GM18909 (cell line): Measurements from ENCODE around the gene TNIP1.

Experiments used
- ATAC-seq: cut with Tn5 transposase; IDR thresholded peaks from one replicate; pipeline ENCODE4 v1.9.1; 2021; ENCODE audit warnings: mild to moderate bottlenecking; ENCODE audit not compliant: unreplicated experiment, poor library complexity

The TNIP1 gene

DNA sequence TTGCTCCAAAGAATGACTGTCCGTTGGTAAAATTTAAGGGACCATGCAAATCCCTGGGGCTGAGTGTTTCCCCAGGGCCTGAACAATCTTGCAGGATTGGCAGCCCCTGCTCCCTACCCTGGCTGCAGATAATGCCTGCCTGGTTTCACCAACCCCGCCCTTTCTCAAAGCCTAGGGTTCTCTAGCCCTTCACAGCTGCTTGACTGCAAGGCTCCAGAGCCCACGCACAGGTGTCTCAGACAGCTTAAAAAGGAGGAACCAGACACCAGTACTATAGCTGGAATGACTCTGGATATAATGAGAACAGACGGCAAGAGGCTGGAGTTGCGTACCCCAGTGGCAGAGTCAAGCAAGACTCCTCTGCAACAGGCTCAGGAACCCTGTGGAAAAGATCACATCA lies 25.2 kb upstream of the TNIP1 start:
- ATAC-seq: no peak

DNA sequence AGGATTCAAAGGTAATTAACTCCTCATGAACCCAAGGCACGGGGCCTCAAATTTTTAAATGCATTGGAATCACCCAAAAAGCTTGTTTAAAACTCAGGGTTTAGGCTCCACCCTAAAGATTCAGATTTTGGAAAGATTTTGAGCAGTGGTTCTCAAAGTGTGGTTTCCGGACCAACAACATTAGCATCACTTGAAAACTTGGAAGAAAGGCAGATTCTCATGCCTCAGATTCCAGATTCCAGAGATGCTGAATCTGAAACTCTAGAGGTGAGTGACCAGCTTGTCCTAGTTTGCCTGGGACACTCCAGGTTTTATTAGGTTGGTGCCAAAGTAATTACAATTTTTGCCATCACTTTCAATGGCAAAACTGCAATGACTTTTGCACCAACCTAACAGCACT lies 24.7 kb upstream of the TNIP1 start:
- no peak for ATAC-seq

DNA sequence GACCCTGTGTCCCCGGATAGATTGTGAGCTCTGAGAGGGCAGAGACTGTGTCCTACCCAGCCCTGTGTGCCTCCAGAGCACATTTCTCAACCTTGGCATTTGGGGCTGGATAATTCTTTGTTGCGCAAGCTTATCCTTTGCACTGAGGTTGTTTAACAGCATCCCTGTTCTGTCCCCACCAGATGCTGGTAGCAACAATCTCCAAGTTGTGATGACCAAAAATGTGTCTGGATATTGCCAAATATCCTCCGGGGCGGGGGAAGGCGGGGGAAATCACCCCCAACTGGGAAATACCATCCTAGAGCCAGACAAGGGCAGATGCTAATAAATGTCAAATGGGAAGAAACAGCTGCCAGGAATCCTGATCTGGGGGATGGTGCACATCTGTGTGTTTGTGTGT lies 24.0 kb upstream of the TNIP1 start:
- ATAC-seq: no peak

DNA sequence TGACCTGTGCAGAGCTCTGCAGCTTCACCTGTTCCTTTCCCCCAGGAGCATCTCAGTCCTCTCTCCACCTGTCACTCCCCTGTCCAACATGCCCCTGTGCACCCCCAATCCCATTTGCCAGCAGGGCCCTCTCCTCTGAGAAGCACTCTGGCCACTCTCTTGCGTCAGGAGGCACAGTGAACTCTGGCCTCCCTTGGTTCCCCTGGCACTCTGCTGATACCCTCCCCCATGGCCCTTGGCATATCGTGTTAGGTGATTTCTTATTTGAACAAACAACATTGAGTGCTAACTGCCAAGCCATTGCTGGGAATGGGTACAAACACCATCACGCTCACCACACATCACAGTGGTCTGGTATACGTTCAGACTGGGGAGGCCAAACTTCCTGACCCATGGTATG lies 20.9 kb upstream of the TNIP1 start:
- ATAC-seq: no peak

DNA sequence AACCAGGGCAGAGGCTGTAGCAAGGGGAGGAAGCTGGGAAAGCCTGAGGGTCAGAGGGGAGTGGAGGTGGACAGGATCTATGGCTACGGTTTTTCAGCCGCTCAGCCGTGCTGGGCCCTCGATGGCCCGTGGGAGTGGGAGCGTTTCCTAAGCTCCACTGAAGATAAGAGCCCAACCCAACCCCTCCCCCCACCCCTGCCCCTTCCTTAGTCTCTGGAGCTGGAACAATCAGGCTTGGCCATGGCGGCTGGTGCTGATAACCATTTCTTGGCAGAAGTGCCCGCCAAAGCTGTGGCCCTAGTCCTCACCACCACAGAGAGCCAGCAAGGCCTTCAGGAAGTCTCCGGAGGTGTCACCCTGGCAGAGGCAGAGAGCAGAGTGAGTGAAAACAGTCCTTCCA lies 20.3 kb upstream of the TNIP1 start:
- no peak for ATAC-seq

DNA sequence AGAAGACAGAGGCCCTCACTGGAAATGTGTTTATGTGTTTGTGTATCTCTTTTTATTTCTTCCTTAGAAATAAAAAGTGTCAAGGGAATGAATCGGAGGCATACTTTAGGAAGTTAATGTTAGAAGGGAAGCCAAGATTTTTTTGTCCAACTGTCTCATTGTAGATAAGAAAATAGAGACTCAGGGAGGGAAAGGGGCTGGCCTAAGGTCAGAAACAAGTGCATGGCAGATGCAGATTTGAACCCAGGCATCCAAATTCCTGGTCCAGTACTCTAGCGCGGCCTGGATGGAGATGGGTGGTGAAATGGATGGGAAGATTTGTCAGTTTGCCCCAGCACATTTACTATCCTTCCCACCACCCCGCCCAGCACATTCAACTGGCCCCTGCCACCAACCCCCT lies 19.8 kb upstream of the TNIP1 start:
- ATAC-seq: no peak

DNA sequence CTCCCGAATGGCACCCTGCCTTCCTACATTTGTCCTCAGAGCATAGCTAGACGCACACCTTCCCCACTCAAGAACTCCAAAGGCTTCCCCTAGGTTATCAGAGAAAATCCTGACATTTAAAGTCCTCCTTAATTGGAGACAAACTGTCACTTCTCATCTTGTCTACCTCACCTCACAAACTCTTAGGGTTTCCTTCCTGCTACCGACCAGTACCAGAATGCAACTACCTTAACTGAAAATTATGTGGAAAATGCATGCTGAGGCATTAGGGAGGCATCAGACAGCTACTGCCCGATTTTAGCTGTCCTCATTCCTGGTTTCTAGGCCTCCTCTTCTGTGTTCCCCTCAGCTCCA lies 17.9 kb upstream of the TNIP1 start:
- ATAC-seq: no peak

DNA sequence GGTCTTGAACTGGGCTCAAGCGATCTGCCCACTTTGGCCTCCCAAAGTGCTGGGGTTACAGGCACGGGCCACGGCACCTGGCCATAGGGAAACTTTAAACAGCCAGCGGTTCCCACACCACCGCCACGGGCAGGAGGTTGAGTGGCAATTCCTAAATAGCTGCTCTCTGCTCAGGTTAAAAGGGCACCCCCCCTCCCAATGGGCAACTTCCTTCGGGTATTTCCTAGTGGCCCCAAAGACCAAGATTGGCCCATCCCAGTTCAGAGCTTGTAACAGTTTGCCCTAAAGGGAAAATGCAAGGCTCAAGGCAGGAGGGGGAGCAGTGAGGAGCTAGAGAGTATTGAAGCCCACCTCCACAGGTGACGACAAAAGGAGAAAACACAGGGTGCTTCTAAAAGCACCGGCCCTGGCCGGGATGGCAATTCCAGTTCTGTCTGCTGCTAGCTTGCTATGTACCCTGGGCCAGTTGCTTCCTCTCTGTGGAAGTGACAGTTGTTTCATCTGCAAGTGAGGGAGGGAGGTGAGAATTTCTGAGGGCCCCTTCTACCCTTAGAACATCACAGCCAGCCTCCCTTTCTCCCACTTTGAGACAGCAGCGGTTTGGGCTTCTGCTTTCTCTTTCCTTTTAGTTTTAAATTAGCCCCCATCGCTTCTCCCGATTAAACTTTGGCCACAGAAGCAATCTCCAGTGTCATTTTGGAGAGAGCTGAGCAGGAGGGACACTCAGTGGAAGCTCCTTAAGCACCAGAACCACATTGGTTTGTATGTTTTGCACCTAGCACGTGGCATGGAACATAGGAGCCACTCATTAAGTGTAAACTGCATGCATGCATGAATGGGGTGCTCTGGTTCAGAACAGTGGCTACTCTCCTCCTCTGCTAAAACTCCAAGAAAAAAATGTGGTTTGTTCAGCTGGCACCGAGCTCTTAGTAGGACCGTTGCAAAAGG lies 17.3 kb upstream of the TNIP1 start:
- ATAC-seq: peak; percentile 53

DNA sequence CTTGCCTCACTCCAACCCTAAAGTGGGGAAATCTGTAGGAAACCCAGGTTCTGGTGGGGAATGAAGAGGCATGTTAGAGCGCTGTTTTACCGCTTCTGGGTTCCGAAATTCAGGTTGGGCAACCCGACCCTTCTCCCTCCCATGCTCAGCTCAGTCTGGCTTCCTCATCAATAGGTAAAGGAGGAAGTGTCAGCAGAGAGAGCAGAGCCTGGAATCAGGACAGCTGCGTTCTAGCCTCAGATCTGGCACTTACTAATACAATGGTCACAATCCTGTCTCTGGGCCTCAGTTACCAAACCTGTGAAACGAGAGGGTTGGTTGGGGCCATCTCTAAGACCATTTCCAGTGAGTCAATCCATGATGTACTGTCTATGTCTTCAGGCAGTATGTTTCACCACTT lies 16.2 kb upstream of the TNIP1 start:
- no peak for ATAC-seq

DNA sequence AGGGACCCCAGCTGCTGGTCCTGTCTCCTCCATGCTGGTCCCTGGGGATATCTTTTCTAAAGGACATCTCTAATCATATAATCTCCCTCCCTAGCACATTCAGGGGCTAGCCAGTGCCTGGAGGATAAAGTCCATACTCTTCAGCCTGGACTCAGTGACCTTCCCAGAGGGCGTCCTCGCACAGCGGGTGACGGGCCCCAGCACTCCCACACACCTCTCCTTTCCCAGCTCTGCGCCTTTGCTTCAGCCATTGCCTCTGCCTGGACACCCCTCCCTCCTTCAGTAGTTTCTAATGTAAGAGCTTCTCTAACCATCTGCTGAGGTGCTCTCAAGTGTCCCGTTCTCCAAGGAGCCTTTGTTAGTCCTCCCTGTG lies 15.2 kb upstream of the TNIP1 start:
- no peak for ATAC-seq

DNA sequence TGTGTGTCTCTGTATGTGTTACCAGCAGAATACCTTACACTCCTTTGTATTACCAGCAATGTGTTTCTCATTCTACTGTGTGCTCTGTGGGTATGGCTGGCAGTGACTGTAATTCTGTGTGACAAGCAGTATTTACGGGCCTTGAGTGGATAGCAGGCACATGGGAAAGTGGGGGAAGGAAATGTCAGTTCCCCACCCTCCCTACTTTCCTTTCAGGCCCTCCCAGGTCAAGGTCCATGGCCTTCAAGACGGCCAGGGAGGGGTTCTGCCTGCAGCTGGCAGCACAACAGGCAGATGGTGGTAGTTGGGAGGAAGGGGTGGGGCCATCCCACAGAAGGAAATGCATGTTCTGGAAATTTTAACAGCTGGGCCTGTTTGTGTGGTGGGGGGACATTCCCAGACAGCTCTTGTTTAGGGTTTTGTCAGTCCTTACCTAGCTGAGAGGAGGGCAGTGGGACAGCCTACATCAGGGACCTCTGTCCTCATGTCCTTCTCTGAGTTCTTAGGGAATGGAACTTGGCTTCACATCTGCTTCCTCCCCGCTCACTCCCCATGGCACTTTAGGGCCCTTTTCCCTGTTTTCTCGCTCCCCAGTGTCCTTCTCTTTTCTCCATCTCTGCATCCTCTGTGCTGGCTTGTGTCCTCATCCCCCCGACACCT lies 14.6 kb upstream of the TNIP1 start:
- no peak for ATAC-seq

DNA sequence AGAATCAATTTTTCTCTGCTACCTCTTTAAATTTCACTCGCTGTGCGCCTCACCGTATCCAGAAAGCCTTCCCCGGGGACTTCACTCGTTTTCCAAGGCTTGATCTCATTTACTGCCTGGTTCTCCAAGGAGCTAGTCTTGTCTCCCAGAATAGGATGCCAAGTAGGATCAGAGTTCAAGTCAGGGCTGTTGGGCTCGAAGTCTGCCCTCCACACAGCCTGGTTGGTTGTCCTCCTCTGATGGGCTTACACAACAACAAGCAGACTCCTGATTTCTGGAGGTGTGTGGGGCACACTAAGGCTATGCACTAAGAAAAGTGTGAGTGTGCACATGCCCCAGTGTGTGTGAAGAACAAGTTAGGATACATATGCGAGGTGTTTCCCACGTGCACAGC lies 14.0 kb upstream of the TNIP1 start:
- no peak for ATAC-seq

DNA sequence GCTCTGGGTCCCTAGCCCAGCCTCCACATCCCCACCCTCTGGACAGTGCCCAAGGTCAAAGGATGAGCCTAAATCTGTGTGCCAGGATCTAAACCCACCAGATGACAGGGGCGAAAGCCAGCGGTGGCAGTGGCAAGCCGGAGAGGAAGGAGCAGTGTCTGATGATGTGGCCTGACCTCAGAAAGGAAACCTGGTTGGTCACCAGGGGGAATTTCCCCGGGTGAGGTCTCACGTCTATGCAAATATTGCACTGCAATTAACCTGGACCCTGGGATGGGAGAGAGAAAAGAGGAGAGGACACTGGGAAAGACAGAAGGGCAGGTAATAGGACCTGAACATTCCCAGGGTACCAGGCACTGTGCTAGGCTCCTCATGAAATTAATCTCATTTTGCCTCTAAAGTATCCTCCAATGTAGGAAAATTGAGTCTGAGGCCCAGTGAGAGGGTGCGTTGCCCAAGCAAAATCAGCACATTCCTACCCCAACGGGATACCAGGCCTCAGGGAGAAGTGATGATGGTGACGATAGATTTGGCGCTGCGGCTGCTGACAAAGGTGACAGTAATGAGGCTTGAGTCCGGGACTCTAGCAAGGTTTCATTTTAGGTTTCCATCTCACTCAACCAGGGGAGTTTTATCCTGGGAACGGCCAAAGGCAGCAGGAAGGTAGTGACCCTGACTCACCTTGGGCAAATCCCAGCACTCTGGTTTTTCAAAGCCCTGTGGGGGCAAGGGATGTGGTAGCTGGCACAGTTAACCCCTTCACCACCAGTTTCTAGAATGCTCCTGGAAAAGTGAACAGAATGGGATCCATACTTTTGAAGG lies 13.4 kb upstream of the TNIP1 start:
- ATAC-seq: peak; percentile 75

DNA sequence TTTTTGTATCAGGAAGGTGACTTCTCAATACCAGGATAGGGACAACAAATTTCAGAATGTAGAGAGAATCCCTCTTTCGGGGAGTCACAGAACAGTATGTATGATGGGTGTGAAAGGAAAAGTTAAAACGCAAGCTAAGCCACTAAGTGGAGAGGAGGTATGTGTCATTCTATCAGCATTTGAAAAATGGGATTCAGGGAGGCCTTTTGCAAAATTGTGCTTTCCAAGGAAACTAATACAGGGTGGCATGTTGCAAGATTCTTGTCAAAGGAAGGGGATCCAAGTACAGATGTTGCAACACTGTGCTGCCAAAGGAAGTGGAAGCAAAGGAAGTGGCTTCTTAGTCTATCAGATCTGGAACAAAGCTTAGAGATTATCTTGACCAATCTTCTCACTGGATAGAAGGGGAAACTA lies 12.6 kb upstream of the TNIP1 start:
- ATAC-seq: peak; percentile 15

DNA sequence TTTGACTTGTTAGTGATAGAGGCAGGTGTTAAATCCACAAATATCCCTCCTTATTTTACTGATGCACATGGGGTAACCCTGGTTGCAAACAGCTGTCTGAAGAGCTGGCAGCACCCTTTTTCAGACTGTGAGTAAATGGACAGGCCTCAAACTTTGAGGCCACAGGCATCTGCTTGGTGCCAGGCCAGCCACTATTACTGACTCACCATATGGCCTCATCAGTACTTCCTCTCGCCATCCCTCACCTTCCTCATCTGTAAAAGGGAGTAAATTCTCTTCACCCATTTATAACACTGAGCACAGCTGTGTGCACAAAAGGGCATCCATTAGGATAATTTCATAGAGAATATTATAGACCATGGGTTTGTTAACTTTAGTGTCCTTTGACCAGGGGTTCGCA lies 11.9 kb upstream of the TNIP1 start:
- ATAC-seq: no peak

DNA sequence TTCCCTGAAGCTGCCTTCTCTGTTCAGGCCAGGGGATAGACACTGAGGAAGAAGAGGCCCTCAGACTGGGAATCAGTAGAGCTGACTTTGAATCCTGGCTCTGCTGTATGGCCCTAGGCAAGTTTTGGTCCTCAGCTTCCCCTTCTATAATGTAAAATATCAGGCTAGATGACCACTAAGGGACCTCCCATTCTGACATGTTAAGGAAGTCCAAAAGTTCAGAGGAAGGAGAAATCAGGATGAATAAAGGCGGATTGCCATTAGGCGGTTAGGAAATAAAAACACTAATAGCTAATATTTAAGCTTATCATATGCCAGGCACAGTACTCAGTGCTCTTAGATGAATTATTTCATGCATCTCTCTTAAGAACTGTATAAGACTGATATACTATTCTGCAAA lies 8.9 kb upstream of the TNIP1 start:
- no peak for ATAC-seq

DNA sequence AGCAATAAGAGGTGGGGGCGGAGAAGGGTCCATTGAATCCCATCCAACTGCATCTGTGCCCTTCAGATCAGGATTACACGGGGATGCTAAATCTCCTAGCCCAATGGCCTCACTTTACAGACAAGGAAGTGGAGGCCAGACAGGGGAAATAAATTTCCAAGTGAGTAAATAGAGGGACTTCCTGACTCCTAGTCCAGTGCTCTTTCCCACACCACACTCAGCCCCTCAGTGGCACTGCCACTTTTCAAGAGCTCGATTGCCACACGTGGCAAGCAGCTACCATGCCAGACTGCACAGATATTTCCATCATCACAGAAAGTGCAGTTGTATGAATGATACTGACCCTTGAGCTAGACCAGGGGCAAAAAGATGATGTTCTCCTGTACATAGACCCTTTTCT lies 8.2 kb upstream of the TNIP1 start:
- no peak for ATAC-seq

DNA sequence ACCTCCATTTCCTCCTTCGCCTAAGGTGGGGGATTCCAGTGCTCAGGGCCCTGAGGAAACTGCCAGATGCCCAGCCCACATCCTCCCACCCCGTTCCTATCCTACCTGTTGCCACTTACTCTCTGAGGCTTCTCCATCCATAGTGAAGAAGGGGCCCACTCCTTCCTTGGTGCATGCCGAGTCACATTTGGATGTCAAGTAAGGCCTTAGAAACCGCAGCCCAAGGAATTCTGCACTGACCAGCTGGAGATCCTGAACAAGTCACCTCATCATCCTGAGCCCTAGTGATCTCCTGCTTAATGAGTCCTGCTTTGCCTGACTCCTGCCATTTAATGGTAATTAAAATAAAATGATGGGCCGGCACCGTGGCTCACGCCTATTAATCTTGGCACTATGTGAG lies 6.7 kb upstream of the TNIP1 start:
- no peak for ATAC-seq

DNA sequence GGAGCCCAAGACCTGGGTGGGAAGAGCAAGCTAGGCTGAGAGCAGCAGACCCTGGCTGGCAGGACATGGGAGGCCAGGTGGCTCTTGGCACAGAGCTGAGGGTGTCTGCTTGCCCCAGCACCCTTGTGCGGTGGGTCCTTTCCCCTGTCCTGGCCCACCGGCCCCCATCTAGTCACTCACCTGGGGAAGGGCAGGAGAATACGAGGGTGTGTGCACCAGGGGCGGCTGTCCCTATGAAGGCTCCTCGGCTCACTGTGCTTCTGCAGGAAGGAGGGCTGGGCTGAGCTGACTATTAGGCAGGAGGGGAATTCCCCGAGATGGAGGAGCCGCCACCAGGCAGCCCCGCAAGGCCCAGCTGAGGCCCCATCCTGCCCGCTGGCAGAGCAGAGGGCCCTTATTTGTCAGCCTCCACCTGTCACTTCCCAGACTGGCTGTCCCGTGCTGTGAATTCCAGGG lies 6.1 kb upstream of the TNIP1 start:
- peak; percentile 78 for ATAC-seq

DNA sequence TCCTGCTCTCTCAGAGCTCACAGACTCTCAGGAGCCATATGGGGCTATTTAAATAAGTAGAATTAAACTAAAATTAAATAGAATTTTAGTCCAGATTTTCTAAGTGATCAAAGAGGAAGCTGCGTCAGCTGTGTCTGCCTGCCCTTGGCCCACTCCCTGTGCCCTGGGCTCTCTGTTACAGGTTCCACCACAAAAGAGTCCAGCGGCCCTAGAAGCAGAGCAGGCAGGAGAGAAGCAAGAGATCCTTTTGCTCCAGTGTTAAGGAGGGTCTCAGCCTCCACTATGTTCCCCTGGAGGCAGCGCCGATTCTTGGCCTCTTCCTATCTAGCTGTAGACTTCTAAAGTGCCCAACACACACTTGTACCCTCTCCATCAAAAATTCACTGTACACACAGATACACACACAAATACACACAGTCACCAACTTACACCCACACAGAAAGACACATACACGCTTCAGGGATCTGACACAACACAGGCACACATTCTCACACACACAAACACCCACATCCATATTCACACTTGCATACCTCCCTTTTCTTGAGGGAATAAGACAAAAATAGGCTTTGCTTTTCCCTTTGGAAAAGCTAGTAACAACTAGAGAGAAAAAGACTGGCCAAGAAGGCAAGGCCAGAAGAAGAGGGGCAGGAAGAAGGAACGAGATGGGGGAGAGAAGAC lies 5.5 kb upstream of the TNIP1 start:
- ATAC-seq: no peak
